ENCODE measurements around the gene SUN3.

GRCh38 chr7:48052748-48053147, 23.8 kb upstream of the SUN3 start:
- TF ChIP-seq, protein P1, sequence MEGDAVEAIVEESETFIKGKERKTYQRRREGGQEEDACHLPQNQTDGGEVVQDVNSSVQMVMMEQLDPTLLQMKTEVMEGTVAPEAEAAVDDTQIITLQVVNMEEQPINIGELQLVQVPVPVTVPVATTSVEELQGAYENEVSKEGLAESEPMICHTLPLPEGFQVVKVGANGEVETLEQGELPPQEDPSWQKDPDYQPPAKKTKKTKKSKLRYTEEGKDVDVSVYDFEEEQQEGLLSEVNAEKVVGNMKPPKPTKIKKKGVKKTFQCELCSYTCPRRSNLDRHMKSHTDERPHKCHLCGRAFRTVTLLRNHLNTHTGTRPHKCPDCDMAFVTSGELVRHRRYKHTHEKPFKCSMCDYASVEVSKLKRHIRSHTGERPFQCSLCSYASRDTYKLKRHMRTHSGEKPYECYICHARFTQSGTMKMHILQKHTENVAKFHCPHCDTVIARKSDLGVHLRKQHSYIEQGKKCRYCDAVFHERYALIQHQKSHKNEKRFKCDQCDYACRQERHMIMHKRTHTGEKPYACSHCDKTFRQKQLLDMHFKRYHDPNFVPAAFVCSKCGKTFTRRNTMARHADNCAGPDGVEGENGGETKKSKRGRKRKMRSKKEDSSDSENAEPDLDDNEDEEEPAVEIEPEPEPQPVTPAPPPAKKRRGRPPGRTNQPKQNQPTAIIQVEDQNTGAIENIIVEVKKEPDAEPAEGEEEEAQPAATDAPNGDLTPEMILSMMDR (IDR thresholded peaks at IDR 0.05): no peak
- TF ChIP-seq POLR2A (IDR thresholded peaks at IDR 0.05): no peak

All from tibial nerve (tissue), 3 donors.